Choroid plexus epithelial cell (primary cell): ENCODE data around the gene NECTIN1.

Experiments
- DNase-seq: peaks from one replicate; pipeline ENCODE4 v3.0.0-alpha.2; 2010; ENCODE audit warnings: low read depth
- H3K4me3 ChIP-seq: 2 replicates; pipeline ENCODE4 v1.5.1; 2011; ENCODE audit warnings: low read depth, mild to moderate bottlenecking, control low read depth, low read length, moderate library complexity
- CTCF ChIP-seq: conservative IDR thresholded peaks from 2 replicates; pipeline ENCODE4 v1.5.1; 2011; ENCODE audit warnings: low read depth, mild to moderate bottlenecking, control low read depth, inconsistent platforms, low read length, moderate library complexity

The NECTIN1 gene

GRCh38 chr11:119594639-119595249 lies 134.3 kb downstream of the NECTIN1 start:
- DNase-seq: peak; percentile 84
- no peak for TF ChIP-seq CTCF
- H3K4me3 ChIP-seq: no peak overlapping the region

- TF ChIP-seq CTCF: no peak
- H3K4me3 ChIP-seq: no peak overlapping the region
- DNase-seq: no peak
Measured at GRCh38 chr11:119593346-119593745, 135.7 kb downstream of the NECTIN1 start.

- no peak for DNase-seq
- H3K4me3 ChIP-seq: no peak overlapping the region
- no peak for TF ChIP-seq CTCF
Measured at GRCh38 chr11:119592642-119593041, 136.4 kb downstream of the NECTIN1 start.

GRCh38 chr11:119591836-119592310 lies 137.1 kb downstream of the NECTIN1 start:
- no peak for DNase-seq
- no peak overlapping the region for H3K4me3 ChIP-seq
- TF ChIP-seq CTCF: no peak

GRCh38 chr11:119590651-119591351 lies 138.2 kb downstream of the NECTIN1 start:
- TF ChIP-seq CTCF: no peak
- H3K4me3 ChIP-seq: no peak overlapping the region
- no peak for DNase-seq

- DNase-seq: no peak
- no peak overlapping the region for H3K4me3 ChIP-seq
- no peak for TF ChIP-seq CTCF
Measured at GRCh38 chr11:119589001-119589400, 140.0 kb downstream of the NECTIN1 start.
